Mammary epithelial cell (primary cell): ENCODE measurements around the gene PPP1R15B.

ENCODE experiments used
- CTCF ChIP-seq, 2 donors: IDR thresholded peaks in 1 of 2; conservative IDR thresholded peaks in 1 of 2; 2 replicates each; pipeline ENCODE4 v1.5.1; 2011 to 2012; ENCODE audit warnings: inconsistent platforms in 2 of 2, low read length in 2 of 2, mild to moderate bottlenecking in 2 of 2, control low read depth in 1 of 2, low read depth in 1 of 2; ENCODE audit not compliant: insufficient read depth in 1 of 2; ENCODE audit errors: extremely low read depth in 1 of 2
- EZH2 ChIP-seq: IDR thresholded peaks from 2 replicates; pipeline ENCODE4 v1.6.1; 2012; ENCODE audit warnings: low read length, inconsistent platforms, borderline replicate concordance

- TF ChIP-seq CTCF (conservative IDR thresholded peaks at IDR 0.05 in 1 of 2, IDR thresholded peaks at IDR 0.05 in 1 of 2; ENCODE audit: extremely low read depth in 1 of 2, insufficient read depth in 1 of 2, low read depth in 1 of 2, low read length in 2 of 2) = peak; percentile 39 to 57
- no peak for TF ChIP-seq EZH2
Observed at GRCh38 chr1:204446413-204447111, 34.9 kb upstream of the PPP1R15B start.
